PFSK-1 (cell line): Measurements from ENCODE around the gene TRIM31.

Source experiments
- POLR2AphosphoS5 ChIP-seq: IDR thresholded peaks from 2 replicates; pipeline ENCODE4 v1.6.1; 2012; ENCODE audit warnings: low read depth, mild to moderate bottlenecking, control low read depth, low read length, moderate library complexity
- SIN3A ChIP-seq: IDR thresholded peaks from 2 replicates; pipeline ENCODE4 v1.6.1; 2012; ENCODE audit warnings: mild to moderate bottlenecking, low read length, moderate library complexity, borderline replicate concordance; ENCODE audit not compliant: insufficient read depth

DNA sequence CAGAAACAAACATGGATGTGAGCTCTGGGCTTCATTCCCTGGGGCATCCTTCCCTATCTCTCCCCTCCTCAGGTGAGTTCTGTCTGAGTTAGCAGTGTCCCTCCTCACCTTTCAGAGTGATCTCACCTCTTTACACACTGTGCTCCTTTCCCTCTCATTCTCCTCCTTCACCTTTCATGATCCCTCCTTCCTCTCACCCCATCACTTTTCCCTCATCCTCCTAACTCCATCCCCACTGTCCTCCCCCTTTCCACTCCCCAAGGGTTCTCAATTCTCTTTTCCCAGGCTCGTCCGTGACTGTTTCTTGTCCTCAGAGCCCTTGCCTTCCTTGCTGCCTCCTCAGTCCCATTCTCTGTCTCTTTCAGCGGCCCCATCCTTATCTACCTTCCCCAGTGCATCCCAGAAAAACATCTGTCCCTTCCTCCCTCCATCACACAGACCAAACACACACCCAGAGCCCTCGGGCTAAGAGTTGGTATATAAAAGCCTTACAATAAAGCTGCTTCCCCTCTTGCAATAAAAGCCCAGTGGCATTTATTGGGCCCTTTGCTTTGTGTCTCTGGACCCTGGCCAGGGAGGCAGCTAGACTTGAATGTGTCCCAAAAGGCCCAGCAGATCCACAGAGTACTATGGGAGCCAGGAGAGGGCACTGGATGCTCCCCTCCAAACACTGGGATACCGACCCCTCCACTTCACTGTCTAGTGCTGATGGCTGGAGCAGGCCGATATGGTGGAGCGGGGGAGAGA, 39.2 kb downstream of the TRIM31 start:
- TF ChIP-seq POLR2AphosphoS5 (no peak), SIN3A (no peak)
